ENCODE results near the gene DNAH2.

The DNAH2 gene

GRCh38 chr17:7740481-7741001 is 23.0 kb downstream of the DNAH2 start:
- no peak for TF ChIP-seq CTCF (IDR thresholded peaks at IDR 0.05)
- Histone ChIP-seq H3K36me3 (no peaks in the 10 kb centered on the region), H3K27ac (no peak overlapping the region), H3K4me1 (ENCODE audit: control insufficient read depth in 1 of 2, insufficient read depth in 1 of 2, low read depth in 1 of 2, low read length in 1 of 2) (no peaks in the 10 kb centered on the region), H3K27me3 (peaks cover 41% of the 10 kb centered on the region), H3K4me3 (ENCODE audit: low read depth in 1 of 2, low read length in 1 of 2) (no peak overlapping the region), H3K9me3 (no peaks in the 10 kb centered on the region)

GRCh38 chr17:7742729-7743128 is 25.2 kb downstream of the DNAH2 start:
- no peak overlapping the region for H3K4me3 ChIP-seq (ENCODE audit: low read depth in 1 of 2, low read length in 1 of 2)
- H3K27me3 ChIP-seq, result peaks cover 41% of the 10 kb centered on the region
- no peaks in the 10 kb centered on the region for H3K36me3 ChIP-seq
- no peak overlapping the region for H3K27ac ChIP-seq
- TF ChIP-seq CTCF (IDR thresholded peaks at IDR 0.05), result no peak
- H3K9me3 ChIP-seq, result no peaks in the 10 kb centered on the region
- no peaks in the 10 kb centered on the region for H3K4me1 ChIP-seq (ENCODE audit: control insufficient read depth in 1 of 2, insufficient read depth in 1 of 2, low read depth in 1 of 2, low read length in 1 of 2)

GRCh38 chr17:7744416-7744815 is 26.9 kb downstream of the DNAH2 start:
- no peak for TF ChIP-seq CTCF (IDR thresholded peaks at IDR 0.05)
- no peak overlapping the region for H3K4me3 ChIP-seq (ENCODE audit: low read depth in 1 of 2, low read length in 1 of 2)
- no peaks in the 10 kb centered on the region for H3K9me3 ChIP-seq
- no peak overlapping the region for H3K27ac ChIP-seq
- H3K4me1 ChIP-seq (ENCODE audit: control insufficient read depth in 1 of 2, insufficient read depth in 1 of 2, low read depth in 1 of 2, low read length in 1 of 2), result no peaks in the 10 kb centered on the region
- H3K27me3 ChIP-seq, result peaks cover 32% of the 10 kb centered on the region
- no peaks in the 10 kb centered on the region for H3K36me3 ChIP-seq

- no peaks in the 10 kb centered on the region for H3K9me3 ChIP-seq
- no peak overlapping the region for H3K27ac ChIP-seq
- no peak for TF ChIP-seq CTCF (IDR thresholded peaks at IDR 0.05)
- H3K36me3 ChIP-seq, result no peaks in the 10 kb centered on the region
- H3K27me3 ChIP-seq, result peaks cover 18% of the 10 kb centered on the region
- H3K4me1 ChIP-seq (ENCODE audit: control insufficient read depth in 1 of 2, insufficient read depth in 1 of 2, low read depth in 1 of 2, low read length in 1 of 2), result no peaks in the 10 kb centered on the region
- no peak overlapping the region for H3K4me3 ChIP-seq (ENCODE audit: low read depth in 1 of 2, low read length in 1 of 2)
These were observed 28.4 kb downstream of the DNAH2 start for GRCh38 chr17:7745748-7746470.

- no peak for TF ChIP-seq CTCF (IDR thresholded peaks at IDR 0.05)
- Histone ChIP-seq H3K27me3 (peaks cover 18% of the 10 kb centered on the region), H3K9me3 (no peaks in the 10 kb centered on the region), H3K4me1 (ENCODE audit: control insufficient read depth in 1 of 2, insufficient read depth in 1 of 2, low read depth in 1 of 2, low read length in 1 of 2) (no peaks in the 10 kb centered on the region), H3K27ac (no peak overlapping the region), H3K4me3 (ENCODE audit: low read depth in 1 of 2, low read length in 1 of 2) (no peak overlapping the region), H3K36me3 (no peaks in the 10 kb centered on the region)
These were observed 30.1 kb downstream of the DNAH2 start for GRCh38 chr17:7747635-7748071.

All from neutrophil (primary cell).